Measurements from ENCODE around the gene CCDC88B. TPM values are rescaled to one million over a fixed set of nuclear protein-coding genes. Genes with fewer than 3 reads are reported as not detected.

The CCDC88B gene
- total and polyA plus RNA-seq, 2 of the 8 experiments (the other 6 are each of a cell fraction or from before 2014, with no cell fraction given): 5.9 to 12.5 TPM

GRCh38 chr11:64357446-64357845 lies 17.4 kb downstream of the CCDC88B start:
- no peak overlapping the region for H3K27ac ChIP-seq (ENCODE audit: low read depth, low read length)
- no peaks in the 10 kb centered on the region for H3K79me2 ChIP-seq (ENCODE audit: control insufficient read depth in 1 of 2, insufficient read depth in 2 of 2, low read length in 2 of 2)
- no peak overlapping the region for H3K4me2 ChIP-seq (ENCODE audit: insufficient read depth in 1 of 2, low read depth in 2 of 2, low read length in 2 of 2)

More at GRCh38 chr11:64357446-64357845, 17.4 kb downstream of the CCDC88B start:
- no peak overlapping the region for H3K4me3 ChIP-seq (ENCODE audit: extremely low read depth in 1 of 4, insufficient read depth in 2 of 4, low read depth in 3 of 4, low read length in 4 of 4)
- ChIA-PET CTCF (ENCODE audit: partially characterized antibody) (interaction anchor here (0.8 to 37.6 kb wide), 32 partner anchors 8 to 1939 kb away, joined by 3 to 614 read pairs (median 7); partner anchors contain the start of genes CATSPERZ, CCDC88B, ESRRA and NUDT22), POLR2A (ENCODE audit: partially characterized antibody) (interaction anchor here (0.8 to 3.2 kb wide), 6 partner anchors 9 to 87 kb away, joined by 3 to 11 read pairs (median 4); partner anchors contain the start of gene ESRRA)
- no peak overlapping the region for H2BK20ac ChIP-seq (ENCODE audit: low read length)
- peaks cover 0 to 39% (median 30%) of the 10 kb centered on the region in 4 experiments; a peak in 6 of 7 replicates for H3K4me1 ChIP-seq (replicated peaks in 1 of 4; ENCODE audit: control insufficient read depth in 3 of 4, insufficient read depth in 4 of 4, low read length in 3 of 4)
- no peaks in the 10 kb centered on the region for H3K9me3 ChIP-seq (ENCODE audit: insufficient read depth in 2 of 2, low read depth in 1 of 2, low read length in 1 of 2)
- peaks cover 0 to 4% of the 10 kb centered on the region in 2 experiments for H4K20me1 ChIP-seq (replicated peaks in 1 of 2; ENCODE audit: control insufficient read depth in 1 of 2, insufficient read depth in 2 of 2, low read length in 2 of 2)
- no peak overlapping the region for H3K4ac ChIP-seq (replicated peaks; ENCODE audit: insufficient read length, low read depth, low read length)
- no peak overlapping the region for H3K9ac ChIP-seq (replicated peaks in 1 of 4; ENCODE audit: extremely low read depth in 1 of 4, low read depth in 3 of 4, low read length in 3 of 4)
- H3K36me3 ChIP-seq (ENCODE audit: control insufficient read depth in 2 of 4, insufficient read depth in 4 of 4, low read length in 3 of 4): peaks cover 0 to 9% (median 2%) of the 10 kb centered on the region in 4 experiments; a peak in 2 of 8 replicates
- no peak overlapping the region for H3K18ac ChIP-seq (ENCODE audit: extremely low read depth, low read length)
- H3K79me1 ChIP-seq (ENCODE audit: low read depth, low read length): no peaks in the 10 kb centered on the region
- H3K27me3 ChIP-seq (replicated peaks in 1 of 4; ENCODE audit: control insufficient read depth in 3 of 4, extremely low read depth in 1 of 4, insufficient read depth in 3 of 4, low read length in 3 of 4): no peaks in the 10 kb centered on the region
- DNase-seq (ENCODE audit: low read depth in 1 of 2, low spot score in 2 of 2) (no peak), FAIRE-seq (no peak)
- no peak overlapping the region for H2AK5ac ChIP-seq (ENCODE audit: low read depth, low read length)
- peaks cover 7% of the 10 kb centered on the region; the same call in 1 of the 2 replicates for H3K23me2 ChIP-seq (ENCODE audit: low read depth, low read length)
- 0 out of 2 replicates have a peak overlapping the region, but pooled peaks have one; percentile 71 for H2BK5ac ChIP-seq (ENCODE audit: low read depth, low read length)
- no peak overlapping the region for H3K56ac ChIP-seq (replicated peaks; ENCODE audit: insufficient read length, low read depth, low read length)
- H4K5ac ChIP-seq (ENCODE audit: insufficient read length, low read depth, low read length): no peak overlapping the region
- no peak overlapping the region for H2AFZ ChIP-seq (ENCODE audit: low read length)
- H4K91ac ChIP-seq (replicated peaks; ENCODE audit: insufficient read length, low read length): no peak overlapping the region
- H2BK120ac ChIP-seq (replicated peaks; ENCODE audit: low read depth, low read length): no peak overlapping the region
- peak overlapping the region; percentile 88; the same call in 1 of the 2 replicates for H2BK12ac ChIP-seq (ENCODE audit: low read depth, low read length)
- H3K14ac ChIP-seq (ENCODE audit: insufficient read length): no peak overlapping the region
- H3K23ac ChIP-seq (ENCODE audit: insufficient read length): no peak overlapping the region
- H4K8ac ChIP-seq (ENCODE audit: extremely low read depth, insufficient read depth, low read length): no peak overlapping the region; the same call in 1 of the 2 replicates
- WGBS, 2 experiments (ENCODE audit: extremely low coverage in 1 of 2, insufficient coverage in 1 of 2, insufficient read length in 1 of 2, insufficient replicate concordance in 2 of 2, low coverage in 1 of 2, low lambda C conversion rate in 2 of 2, missing lambda C conversion rate in 1 of 2): 86% methylated on average over 5 of the region's 6 CpGs; no CpG with 5 or more reads in 1 of the 2 experiments
- H2BK15ac ChIP-seq (ENCODE audit: low read length): no peak overlapping the region
- no peak for TF ChIP-seq POU5F1 (IDR thresholded peaks at IDR 0.05; ENCODE audit: low read depth, low read length)
- no peak for TF ChIP-seq RXRA (IDR thresholded peaks at IDR 0.05; ENCODE audit: insufficient read depth, low read depth, low read length)
- TF ChIP-seq TAF1 (IDR thresholded peaks at IDR 0.05; ENCODE audit: low read depth, low read length): no peak
- TF ChIP-seq SAP30 (IDR thresholded peaks at IDR 0.05; ENCODE audit: insufficient read depth, insufficient replicate concordance, low read length): no peak
- TF ChIP-seq CBX5 (IDR thresholded peaks at IDR 0.05; ENCODE audit: low read depth, low read length): no peak
- TF ChIP-seq PHF8 (conservative IDR thresholded peaks at IDR 0.05; ENCODE audit: low read depth, low read length): no peak
- no peak for TF ChIP-seq EP300 (IDR thresholded peaks at IDR 0.05; ENCODE audit: borderline replicate concordance in 1 of 2, low read depth in 2 of 2, low read length in 2 of 2)
- no peak for TF ChIP-seq RAD21 (IDR thresholded peaks at IDR 0.05 in 1 of 2, conservative IDR thresholded peaks at IDR 0.05 in 1 of 2; ENCODE audit: low read depth in 2 of 2, low read length in 2 of 2)
- no peak for TF ChIP-seq BRCA1 (IDR thresholded peaks at IDR 0.05; ENCODE audit: low read depth, low read length)
- no peak for TF ChIP-seq CHD1 (IDR thresholded peaks at IDR 0.05; ENCODE audit: low read depth, low read length)
- TF ChIP-seq CTBP2 (IDR thresholded peaks at IDR 0.05; ENCODE audit: borderline replicate concordance, insufficient read depth, insufficient read length, low read length): no peak
- no peak for TF ChIP-seq EGR1 (IDR thresholded peaks at IDR 0.05; ENCODE audit: borderline replicate concordance, low read depth, low read length)
- TF ChIP-seq CHD2 (IDR thresholded peaks at IDR 0.05; ENCODE audit: low read length): no peak

Data from H1 (cell line).